Fibroblast of pulmonary artery (primary cell): ENCODE measurements around the gene ZFHX3.

ENCODE experiments used
- DNase-seq: peaks from one replicate; pipeline ENCODE4 v3.0.0-alpha.2; 2010; ENCODE audit warnings: low read depth
- H3K4me3 ChIP-seq: replicated peaks from 2 replicates; pipeline ENCODE4 v1.5.1; 2011; ENCODE audit warnings: low read depth, mild to moderate bottlenecking, control low read depth, low read length, moderate library complexity
- TF ChIP-seq, protein P1 (sequence below): IDR thresholded peaks from 2 replicates; pipeline ENCODE4 v1.5.1; 2011; ENCODE audit warnings: mild to moderate bottlenecking, control low read depth, low read length, inconsistent platforms; ENCODE audit errors: missing control alignments

The ZFHX3 gene

DNA sequence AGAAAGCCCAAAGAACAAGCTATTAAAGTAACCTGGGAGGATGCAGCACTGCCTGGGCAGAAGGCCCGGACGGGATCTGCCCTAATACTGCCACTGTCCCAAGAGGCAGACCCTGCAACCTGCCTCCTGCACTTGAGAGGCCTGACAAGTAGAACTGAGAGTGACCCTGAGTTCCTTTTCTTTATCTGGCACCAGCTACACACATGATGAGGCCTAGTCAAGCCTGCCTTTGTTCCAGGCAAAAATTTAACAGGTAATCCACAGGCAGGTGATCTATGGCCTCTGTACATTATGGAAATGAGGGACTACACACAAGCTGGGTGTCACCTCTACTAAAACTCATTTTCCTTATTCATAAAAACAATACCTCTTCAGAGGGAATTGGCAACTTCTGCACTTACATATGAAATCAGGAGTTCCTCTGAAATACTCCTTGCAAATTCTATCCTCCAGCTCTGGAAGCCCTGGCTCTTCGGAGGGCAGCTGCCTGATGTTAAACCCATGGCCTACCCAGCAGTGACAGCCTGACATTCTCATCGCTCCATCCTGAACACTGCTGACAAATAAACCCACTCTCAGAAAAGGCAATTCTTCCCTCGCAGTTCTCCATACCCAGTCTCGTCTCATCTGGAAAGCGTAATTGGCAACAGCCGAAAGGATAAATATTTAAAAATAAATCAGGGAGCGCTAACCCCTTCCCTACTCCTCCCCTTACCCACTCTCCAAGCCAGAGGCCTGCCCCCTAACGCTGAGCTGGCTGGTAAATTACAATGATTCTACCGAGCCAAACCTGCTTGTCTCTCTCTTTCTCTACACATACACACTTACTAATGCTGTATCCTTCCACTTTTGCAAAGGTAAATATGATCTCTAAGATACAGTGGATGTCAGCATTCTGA lies 2.5 kb upstream of the ZFHX3 start:
- TF ChIP-seq, protein P1, sequence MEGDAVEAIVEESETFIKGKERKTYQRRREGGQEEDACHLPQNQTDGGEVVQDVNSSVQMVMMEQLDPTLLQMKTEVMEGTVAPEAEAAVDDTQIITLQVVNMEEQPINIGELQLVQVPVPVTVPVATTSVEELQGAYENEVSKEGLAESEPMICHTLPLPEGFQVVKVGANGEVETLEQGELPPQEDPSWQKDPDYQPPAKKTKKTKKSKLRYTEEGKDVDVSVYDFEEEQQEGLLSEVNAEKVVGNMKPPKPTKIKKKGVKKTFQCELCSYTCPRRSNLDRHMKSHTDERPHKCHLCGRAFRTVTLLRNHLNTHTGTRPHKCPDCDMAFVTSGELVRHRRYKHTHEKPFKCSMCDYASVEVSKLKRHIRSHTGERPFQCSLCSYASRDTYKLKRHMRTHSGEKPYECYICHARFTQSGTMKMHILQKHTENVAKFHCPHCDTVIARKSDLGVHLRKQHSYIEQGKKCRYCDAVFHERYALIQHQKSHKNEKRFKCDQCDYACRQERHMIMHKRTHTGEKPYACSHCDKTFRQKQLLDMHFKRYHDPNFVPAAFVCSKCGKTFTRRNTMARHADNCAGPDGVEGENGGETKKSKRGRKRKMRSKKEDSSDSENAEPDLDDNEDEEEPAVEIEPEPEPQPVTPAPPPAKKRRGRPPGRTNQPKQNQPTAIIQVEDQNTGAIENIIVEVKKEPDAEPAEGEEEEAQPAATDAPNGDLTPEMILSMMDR: no peak

DNA sequence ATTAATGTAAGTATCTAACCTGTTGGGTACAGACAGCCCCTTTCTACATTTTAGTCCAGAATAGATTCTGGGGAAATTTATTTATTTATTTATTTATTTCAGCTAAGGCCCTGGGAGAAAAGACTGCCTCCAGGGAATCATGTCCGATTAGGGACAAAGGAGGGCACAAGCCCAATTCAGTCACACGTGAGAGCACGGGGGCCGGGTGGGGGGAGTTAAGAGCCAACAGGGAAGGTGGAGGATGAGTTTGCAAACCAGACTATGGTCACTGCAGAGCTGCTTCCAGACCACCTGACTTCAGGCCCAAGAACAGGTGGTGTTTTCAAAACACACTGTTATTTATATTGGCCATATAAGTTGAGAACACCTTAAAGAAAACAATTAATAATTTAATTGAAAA lies 1.6 kb upstream of the ZFHX3 start:
- no peak for DNase-seq
- H3K4me3 ChIP-seq: no peak overlapping the region
- TF ChIP-seq, protein P1: no peak

More for the DNA sequence above, 2.5 kb upstream of the ZFHX3 start:
- no peak for DNase-seq
- no peak overlapping the region for H3K4me3 ChIP-seq

DNA sequence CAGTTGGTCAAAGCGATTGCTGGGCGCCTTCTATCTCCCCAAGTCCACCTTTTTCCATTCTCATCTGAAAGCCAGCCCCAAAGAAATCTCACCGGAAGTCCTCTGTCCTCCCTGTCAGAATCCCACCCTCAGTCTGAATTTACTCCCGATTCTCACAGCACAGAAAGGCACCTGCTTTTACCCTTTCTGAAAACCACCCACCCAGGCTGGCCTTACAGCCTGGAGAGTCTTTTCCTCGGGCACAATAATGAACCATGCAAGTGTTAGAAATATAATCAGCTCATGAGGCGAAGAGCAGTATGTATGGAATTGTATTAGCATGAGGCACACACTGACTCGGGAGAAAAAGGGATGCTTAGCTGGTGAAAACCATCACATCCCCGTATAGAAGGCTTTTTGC lies 1.2 kb upstream of the ZFHX3 start:
- no peak overlapping the region for H3K4me3 ChIP-seq
- TF ChIP-seq, protein P1: no peak
- DNase-seq: no peak

DNA sequence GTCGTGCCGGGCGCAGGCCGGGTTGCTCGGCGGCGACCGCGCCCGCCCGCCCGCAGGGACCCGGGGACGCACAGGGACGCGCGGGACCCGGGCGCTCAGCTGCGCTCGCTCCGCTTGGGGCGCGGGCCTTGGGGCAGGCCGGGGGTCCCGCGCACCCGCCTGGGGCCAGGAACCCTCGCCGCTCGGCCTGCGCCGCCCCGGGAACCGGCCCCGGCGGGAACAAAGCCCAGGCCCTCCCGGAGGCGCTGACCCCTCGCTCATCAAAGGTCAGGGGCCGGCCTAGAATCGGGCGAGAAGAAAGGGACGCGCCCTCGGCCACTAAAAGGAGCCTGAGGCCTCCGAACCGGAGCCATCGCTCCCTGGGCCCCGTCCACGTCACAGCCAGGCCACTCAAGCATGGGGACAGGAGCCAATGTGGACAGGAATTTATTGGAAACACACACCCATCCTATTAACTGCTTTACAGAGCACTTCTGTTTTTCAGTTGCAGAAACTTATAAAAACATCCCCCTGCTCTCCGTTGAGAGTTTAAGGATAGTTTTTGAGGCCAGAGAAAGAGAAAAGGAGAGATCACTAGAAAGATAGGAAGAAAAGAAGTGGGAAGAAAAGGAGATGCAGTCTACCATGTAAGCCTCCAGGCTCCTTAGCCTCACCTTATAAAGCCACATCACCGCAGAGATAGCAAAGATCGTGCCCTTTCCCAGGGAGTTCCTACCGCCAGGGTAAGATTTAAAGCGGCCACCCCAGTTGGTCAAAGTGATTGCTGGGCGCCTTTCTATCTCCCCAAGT lies 558 bp upstream of the ZFHX3 start:
- H3K4me3 ChIP-seq: peak overlapping the region; percentile 65
- TF ChIP-seq, protein P1: no peak
- DNase-seq: peak; percentile 22

DNA sequence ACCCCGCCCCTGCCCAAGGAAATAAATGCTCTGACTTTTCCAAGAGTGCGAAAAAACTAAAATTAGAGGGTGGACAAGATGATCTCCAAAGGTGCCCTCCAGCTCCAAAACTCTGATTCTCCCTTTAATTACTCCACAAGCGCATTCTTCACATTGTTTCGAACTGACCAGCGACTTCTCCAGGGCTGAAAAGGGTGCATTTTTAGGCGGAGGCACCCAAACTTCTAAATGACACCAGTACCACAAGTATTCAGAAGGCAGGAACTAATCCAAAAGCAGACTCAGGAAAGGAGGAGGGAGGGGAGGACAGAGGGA lies 750 bp downstream of the ZFHX3 start:
- peak overlapping the region; percentile 65 for H3K4me3 ChIP-seq
- TF ChIP-seq, protein P1: no peak
- DNase-seq: peak; percentile 58

DNA sequence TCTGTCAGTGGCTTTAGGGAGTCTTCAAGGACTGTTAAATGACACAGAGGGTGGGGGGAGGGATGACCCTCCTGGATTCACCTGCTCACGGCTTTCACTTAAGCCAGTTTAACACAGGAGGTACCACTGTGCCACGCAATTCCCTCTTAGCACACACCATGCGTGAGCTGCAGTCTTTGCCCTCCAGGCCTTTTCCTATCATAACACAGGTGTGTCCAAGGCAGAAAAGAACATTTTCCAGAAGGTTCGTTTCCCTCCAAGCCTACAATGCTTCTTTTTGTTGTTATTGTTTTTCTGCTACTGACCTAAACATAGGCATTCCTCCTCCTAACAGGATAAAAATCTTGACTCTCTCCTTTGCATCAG lies 1.1 kb downstream of the ZFHX3 start:
- no peak for DNase-seq
- TF ChIP-seq, protein P1: no peak
- H3K4me3 ChIP-seq: peak overlapping the region; percentile 7
